Peyer's patch (tissue), 4 donors: ENCODE measurements around the gene PYGB. TPM values are rescaled to one million over a fixed set of nuclear protein-coding genes. Genes with fewer than 3 reads are reported as not detected.

Experiments
- DNase-seq, 3 donors: peaks; one replicate each; pipeline ENCODE4 v3.0.0-alpha.2; 2017 to 2019
- H3K27ac ChIP-seq, 4 donors: fragments of 200-600 bp; sonication (generic); one replicate each; pipeline ENCODE4 v1.5.1; 2016 to 2019
- H3K27me3 ChIP-seq, 2 donors: fragments of 200-600 bp; sonication (generic); one replicate each; pipeline ENCODE4 v1.5.1; 2019
- H3K36me3 ChIP-seq, 3 donors: fragments of 200-600 bp; sonication (generic); one replicate each; pipeline ENCODE4 v1.5.1; 2016 to 2019
- H3K4me1 ChIP-seq, 4 donors: fragments of 200-600 bp; sonication (generic); one replicate each; pipeline ENCODE4 v1.5.1; 2016 to 2019
- H3K4me3 ChIP-seq, 4 donors: fragments of 200-600 bp; sonication (generic); 1 replicate in 3 of 4; 2 replicates in 1 of 4; pipeline ENCODE4 v1.5.1; 2016 to 2019; ENCODE audit warnings: mild to moderate bottlenecking in 1 of 4
- H3K9me3 ChIP-seq, 4 donors: fragments of 200-600 bp; sonication (generic); one replicate each; pipeline ENCODE4 v1.5.1; 2016 to 2019; ENCODE audit warnings: mild to moderate bottlenecking in 1 of 4
- CTCF ChIP-seq, 6 experiments: fragments of 450-650 bp in 4 of 6; fragments of 200-600 bp in 2 of 6; sonication (generic) in 1 of 6; IDR thresholded peaks; one replicate each; pipeline ENCODE4 v1.5.1; 2017 to 2019; ENCODE audit warnings: antibody characterized with exemption in 6 of 6, mild to moderate bottlenecking in 3 of 6, moderate library complexity in 1 of 6
- POLR2A ChIP-seq, 2 donors: fragments of 450-650 bp; IDR thresholded peaks; one replicate each; pipeline ENCODE4 v1.5.1; 2017; ENCODE audit warnings: antibody characterized with exemption in 2 of 2, mild to moderate bottlenecking in 2 of 2, moderate library complexity in 2 of 2
- total RNA-seq, 4 donors: library from RNA; depleted of rRNA; stranded (reverse); fragments of >200 nt; gene quantifications; one replicate each; pipeline ENCODE4 v1.1.0, GENCODE V29; 2016

The PYGB gene
- total RNA-seq, 4 donors from 2014 or later, result 88.3 to 154 (median 124) TPM

- Histone ChIP-seq H3K4me1 (peaks cover 0 to 17% (median 3%) of the 10 kb centered on the region in 4 donors), H3K4me3 (no peak overlapping the region), H3K36me3 (peaks cover 0 to 75% (median 0%) of the 10 kb centered on the region in 3 donors), H3K27me3 (no peaks in the 10 kb centered on the region), H3K27ac (peak overlapping the region in 3 of 4 donors; percentile 23 to 84 (median 46)), H3K9me3 (no peaks in the 10 kb centered on the region)
- peak in 1 of 3 donors; percentile 61 for DNase-seq
- TF ChIP-seq CTCF (IDR thresholded peaks at IDR 0.05) (peak in 4 of 6 experiments; percentile 34 to 52 (median 48)), POLR2A (IDR thresholded peaks at IDR 0.05) (no peak)
Measured at GRCh38 chr20:25296094-25297093, 48.5 kb downstream of the PYGB start.

- Histone ChIP-seq H3K9me3 (no peaks in the 10 kb centered on the region), H3K4me1 (peaks cover 0 to 17% (median 3%) of the 10 kb centered on the region in 4 donors), H3K36me3 (peaks cover 0 to 74% (median 0%) of the 10 kb centered on the region in 3 donors), H3K27ac (peak overlapping the region; percentile 2 to 84 (median 28)), H3K27me3 (no peaks in the 10 kb centered on the region), H3K4me3 (no peak overlapping the region)
- DNase-seq, result no peak
- TF ChIP-seq POLR2A (IDR thresholded peaks at IDR 0.05) (no peak), CTCF (IDR thresholded peaks at IDR 0.05) (no peak)
Measured at GRCh38 chr20:25297141-25297905, 49.4 kb downstream of the PYGB start.

GRCh38 chr20:25299806-25300205 lies 51.9 kb downstream of the PYGB start:
- H3K9me3 ChIP-seq, result no peaks in the 10 kb centered on the region
- H3K27ac ChIP-seq, result no peak overlapping the region
- H3K36me3 ChIP-seq, result peaks cover 0 to 83% (median 0%) of the 10 kb centered on the region in 3 donors
- H3K27me3 ChIP-seq, result no peaks in the 10 kb centered on the region
- TF ChIP-seq POLR2A (IDR thresholded peaks at IDR 0.05), result no peak
- TF ChIP-seq CTCF (IDR thresholded peaks at IDR 0.05), result no peak
- no peak for DNase-seq
- H3K4me3 ChIP-seq, result no peak overlapping the region
- peaks cover 0 to 15% (median 3%) of the 10 kb centered on the region in 4 donors for H3K4me1 ChIP-seq

- H3K4me3 ChIP-seq, result no peak overlapping the region
- no peak overlapping the region for H3K27ac ChIP-seq
- TF ChIP-seq CTCF (IDR thresholded peaks at IDR 0.05) (no peak), POLR2A (IDR thresholded peaks at IDR 0.05) (no peak)
- no peaks in the 10 kb centered on the region for H3K9me3 ChIP-seq
- no peak for DNase-seq
- peaks cover 0 to 13% (median 0%) of the 10 kb centered on the region in 4 donors for H3K4me1 ChIP-seq
- H3K36me3 ChIP-seq, result peaks cover 0 to 79% (median 0%) of the 10 kb centered on the region in 3 donors
- H3K27me3 ChIP-seq, result no peaks in the 10 kb centered on the region
Measured at GRCh38 chr20:25300496-25301170, 52.7 kb downstream of the PYGB start.

- Histone ChIP-seq H3K9me3 (no peaks in the 10 kb centered on the region), H3K4me1 (peaks cover 0 to 5% (median 0%) of the 10 kb centered on the region in 4 donors), H3K27me3 (no peaks in the 10 kb centered on the region), H3K36me3 (peaks cover 0 to 72% (median 0%) of the 10 kb centered on the region in 3 donors), H3K4me3 (no peak overlapping the region), H3K27ac (no peak overlapping the region)
- DNase-seq, result no peak
- TF ChIP-seq POLR2A (IDR thresholded peaks at IDR 0.05) (no peak), CTCF (IDR thresholded peaks at IDR 0.05) (no peak)
Measured at GRCh38 chr20:25301357-25301920, 53.6 kb downstream of the PYGB start.
